Daoy (cell line): ENCODE data around the gene SLC2A10. TPM values are rescaled to one million over a fixed set of nuclear protein-coding genes. Genes with fewer than 3 reads are reported as not detected.

Source experiments
- DNase-seq: peaks from one replicate; pipeline ENCODE4 v3.0.0-alpha.2; 2015; ENCODE audit warnings: low read depth
- total RNA-seq: library from RNA; depleted of rRNA; stranded (reverse); fragments of >200 nt; shearing (Covaris generic); gene quantifications from 2 replicates; pipeline ENCODE4 v1.2.3, GENCODE V29; 2014; rRNA removed

The SLC2A10 gene
- total RNA-seq, 1 experiment from 2014 or later, result 11.4 TPM

GRCh38 chr20:46770330-46771194, 61.1 kb downstream of the SLC2A10 start:
- DNase-seq, result peak; percentile 45

GRCh38 chr20:46771195-46771588, 61.7 kb downstream of the SLC2A10 start:
- no peak for DNase-seq

GRCh38 chr20:46772901-46773300, 63.5 kb downstream of the SLC2A10 start:
- no peak for DNase-seq

GRCh38 chr20:46773680-46774079, 64.2 kb downstream of the SLC2A10 start:
- DNase-seq, result no peak

- DNase-seq, result no peak
These were observed 64.8 kb downstream of the SLC2A10 start for GRCh38 chr20:46774236-46774635.

- DNase-seq, result peak; percentile 29
These were observed 65.6 kb downstream of the SLC2A10 start for GRCh38 chr20:46774943-46775560.

GRCh38 chr20:46775806-46776205, 66.4 kb downstream of the SLC2A10 start:
- no peak for DNase-seq

- no peak for DNase-seq
These were observed 67.9 kb downstream of the SLC2A10 start for GRCh38 chr20:46777331-46777730.

- DNase-seq, result no peak
These were observed 70.4 kb downstream of the SLC2A10 start for GRCh38 chr20:46779831-46780230.

- peak; percentile 30 for DNase-seq
These were observed 75.1 kb downstream of the SLC2A10 start for GRCh38 chr20:46784436-46785127.

Other genes starting within 250 kb of the SLC2A10 start
- 0.54 and 1.0 TPM in 2 replicates for gene ZNF334, start 196.1 kb upstream of the SLC2A10 start, total RNA-seq
- not detected in 2 replicates for gene OCSTAMP, start 159.0 kb upstream of the SLC2A10 start, total RNA-seq
- gene SLC13A3, start 58.2 kb upstream of the SLC2A10 start, total RNA-seq, result 0.11 TPM in 1 of 2 replicates, not detected in the other
- gene TP53RK, start 20.2 kb upstream of the SLC2A10 start, total RNA-seq, result 21.4 and 24.7 TPM in 2 replicates
- 1.7 and 3.8 TPM in 2 replicates for gene EYA2, start 185.2 kb downstream of the SLC2A10 start, total RNA-seq